Ishikawa (cell line): Measurements from ENCODE around the gene ZBTB21.

Source experiments
- EP300 ChIP-seq: IDR thresholded peaks from 2 replicates; pipeline ENCODE4 v1.6.1; 2012; ENCODE audit warnings: borderline replicate concordance
- MAX ChIP-seq: IDR thresholded peaks from 2 replicates; pipeline ENCODE4 v1.6.1; 2012
- RAD21 ChIP-seq: IDR thresholded peaks from 2 replicates; pipeline ENCODE4 v1.6.1; 2012; ENCODE audit warnings: low read depth
- REST ChIP-seq: IDR thresholded peaks from 2 replicates; pipeline ENCODE4 v1.6.1; 2012; ENCODE audit warnings: low read depth, mild to moderate bottlenecking
- TAF1 ChIP-seq: IDR thresholded peaks from 2 replicates; pipeline ENCODE4 v1.6.1; 2012; ENCODE audit warnings: low read depth, mild to moderate bottlenecking
- TEAD4 ChIP-seq: IDR thresholded peaks from 2 replicates; pipeline ENCODE4 v1.6.1; 2012
- YY1 ChIP-seq: IDR thresholded peaks from 2 replicates; pipeline ENCODE4 v1.6.1; 2012; ENCODE audit warnings: low read depth

GRCh38 chr21:41995577-41995976 lies 14.6 kb downstream of the ZBTB21 start:
- TF ChIP-seq REST (no peak), RAD21 (no peak), EP300 (no peak), TEAD4 (no peak), MAX (no peak), YY1 (no peak), TAF1 (no peak)
